Measurements from ENCODE around the gene PLCB2.

Gene PLCB2

DNA sequence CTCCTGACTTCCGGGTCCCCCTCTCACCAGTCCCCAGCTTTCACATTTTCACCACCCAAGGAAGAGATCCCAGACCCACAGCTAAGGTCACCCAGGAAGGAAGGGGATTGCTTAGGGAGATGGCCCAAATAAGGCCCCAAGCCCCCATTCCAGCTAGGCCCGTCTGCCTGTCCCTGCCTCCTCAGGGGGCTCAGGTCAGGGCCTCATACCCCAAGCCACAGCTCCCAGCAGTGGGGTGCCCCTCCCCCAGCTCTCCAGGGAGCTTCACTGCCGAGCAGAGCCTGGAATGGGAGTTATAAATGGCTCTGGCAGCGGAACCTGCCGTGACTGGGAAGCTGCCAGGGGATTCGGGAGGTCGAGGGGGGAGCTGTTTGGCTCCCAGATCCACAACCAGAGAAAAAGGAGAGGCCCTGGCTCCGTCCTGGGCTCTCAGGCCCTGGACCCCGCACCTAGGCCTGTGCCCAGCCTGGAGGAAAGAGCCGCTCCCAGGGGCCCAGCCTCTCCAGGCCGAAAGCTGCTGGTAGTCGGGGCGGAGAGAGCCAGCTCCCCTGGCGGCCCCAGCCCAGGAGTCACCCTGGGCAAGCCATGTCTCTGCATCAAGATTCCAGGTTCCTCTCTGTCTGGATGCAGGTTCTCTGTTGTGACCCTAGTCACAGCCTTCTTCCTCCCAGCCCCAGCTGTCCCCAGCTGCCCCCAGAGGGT, 32.5 kb upstream of the PLCB2 start:
- no peak for DNase-seq

DNA sequence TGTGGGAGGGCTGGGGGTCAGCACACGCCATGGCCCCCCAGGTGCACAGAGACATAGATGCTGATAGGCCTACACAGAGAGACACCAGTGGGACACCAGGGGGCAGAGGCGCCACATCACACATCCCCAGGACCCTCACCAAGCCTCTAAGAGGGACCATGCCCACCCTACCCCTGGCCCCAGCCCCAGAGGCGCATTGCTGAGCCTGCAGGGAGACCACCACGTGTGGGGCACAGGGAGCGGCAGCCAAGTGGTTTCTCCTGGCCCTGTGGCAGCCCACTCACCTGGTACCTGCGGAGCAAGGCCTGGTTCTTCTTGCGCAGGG, 31.8 kb upstream of the PLCB2 start:
- no peak for DNase-seq

DNA sequence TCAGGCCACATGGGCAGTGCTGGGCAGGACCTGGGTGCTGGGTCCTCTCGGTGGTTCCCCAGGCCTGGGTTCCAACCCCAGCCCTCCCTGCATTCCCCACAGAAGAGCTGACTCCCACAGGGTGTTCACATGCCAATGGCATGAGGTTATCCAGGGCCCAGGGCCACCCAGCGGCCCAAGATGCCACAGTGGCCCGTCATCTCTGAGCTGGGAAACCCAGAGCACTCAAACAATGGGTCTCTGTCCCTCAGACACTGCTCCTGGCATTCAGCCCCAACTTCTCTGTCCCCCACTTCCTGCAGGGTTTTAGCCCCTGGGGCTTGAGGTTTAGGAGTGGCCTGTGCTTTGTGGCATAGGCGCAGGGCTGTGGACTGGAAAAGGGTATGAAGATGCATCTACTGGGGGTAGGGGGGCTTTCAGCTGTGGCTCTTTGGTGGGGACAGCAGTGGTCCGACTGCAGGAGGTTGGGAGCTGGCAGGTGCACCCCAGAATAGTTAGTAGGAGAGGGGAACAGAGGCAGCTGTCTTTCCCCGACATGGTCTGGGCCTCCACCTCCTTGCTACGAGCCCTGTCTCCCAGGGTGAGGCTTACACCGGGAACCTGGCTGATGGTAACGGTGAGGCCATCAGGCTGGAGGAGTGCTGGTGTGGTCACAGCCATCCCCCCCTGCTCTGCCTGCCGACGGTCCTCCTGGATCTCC, 31.3 kb upstream of the PLCB2 start:
- DNase-seq, result no peak

DNA sequence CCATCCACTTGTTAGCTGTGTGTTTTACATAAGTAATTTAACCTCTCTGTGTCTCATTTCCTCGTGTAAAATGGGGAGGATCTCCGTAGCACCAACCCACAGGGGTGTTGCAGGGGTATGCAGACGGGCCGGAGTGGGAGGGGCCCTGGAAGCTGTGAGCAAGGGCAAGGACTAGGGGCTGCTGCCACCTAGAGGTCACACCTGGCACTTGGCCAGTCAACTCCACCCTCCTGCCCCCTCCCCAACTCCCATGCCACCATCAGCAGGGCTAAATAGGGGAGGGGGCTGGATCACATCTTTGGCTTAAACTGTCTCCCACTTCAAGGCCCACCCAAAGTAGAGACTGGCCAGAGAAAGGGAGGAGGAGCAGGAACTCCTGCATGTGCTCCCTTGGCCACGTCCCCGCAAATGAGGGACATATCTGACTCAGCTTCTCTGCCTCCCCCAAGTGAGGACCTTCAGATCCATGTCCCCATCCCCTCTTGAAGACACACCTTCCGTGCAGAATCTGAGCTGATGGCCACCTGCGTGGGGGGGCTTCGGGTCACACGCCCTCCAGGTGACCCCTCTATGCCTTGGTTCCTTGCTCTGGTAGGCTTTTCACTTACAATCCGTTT, 30.4 kb upstream of the PLCB2 start:
- peak; percentile 87 for DNase-seq

DNA sequence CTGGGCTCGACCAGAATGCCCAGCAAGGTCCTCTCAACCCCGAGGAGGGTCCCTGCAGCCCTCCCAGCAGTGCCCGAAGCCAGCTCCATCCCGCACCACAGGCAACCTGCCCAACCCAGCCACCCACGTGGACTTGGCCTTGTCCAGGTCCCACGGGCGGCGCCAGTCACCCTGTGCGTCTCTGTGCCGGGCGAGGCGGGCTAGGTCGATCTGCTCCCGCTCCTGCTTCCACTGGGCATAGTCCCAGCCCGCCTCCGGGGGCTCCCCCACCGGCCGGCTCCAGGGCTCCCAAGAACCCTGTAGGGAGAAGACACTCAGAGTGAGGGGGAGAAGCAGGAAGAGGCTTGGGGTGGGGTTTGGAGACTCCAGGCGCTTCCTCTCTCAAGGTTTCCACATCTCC, 29.9 kb upstream of the PLCB2 start:
- no peak for DNase-seq

DNA sequence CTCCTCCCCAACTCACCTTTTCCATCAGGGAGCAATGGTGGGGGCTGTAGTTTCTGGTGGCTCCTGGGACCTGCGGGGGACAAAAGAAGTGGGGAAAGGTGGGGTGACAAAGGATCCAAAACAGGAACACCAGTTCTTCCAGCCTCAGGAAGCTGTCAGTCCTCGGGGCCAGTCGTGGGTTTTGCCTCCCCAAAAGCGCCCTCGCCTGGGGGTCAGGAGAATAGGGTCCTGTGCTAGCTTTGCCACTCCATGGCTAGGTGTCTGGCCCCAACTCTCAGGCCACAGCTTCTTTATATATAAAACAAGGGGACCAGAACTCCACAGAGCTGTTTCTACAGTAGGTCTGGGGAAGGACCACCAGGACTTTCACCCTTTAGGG, 29.0 kb upstream of the PLCB2 start:
- peak; percentile 45 for DNase-seq

DNA sequence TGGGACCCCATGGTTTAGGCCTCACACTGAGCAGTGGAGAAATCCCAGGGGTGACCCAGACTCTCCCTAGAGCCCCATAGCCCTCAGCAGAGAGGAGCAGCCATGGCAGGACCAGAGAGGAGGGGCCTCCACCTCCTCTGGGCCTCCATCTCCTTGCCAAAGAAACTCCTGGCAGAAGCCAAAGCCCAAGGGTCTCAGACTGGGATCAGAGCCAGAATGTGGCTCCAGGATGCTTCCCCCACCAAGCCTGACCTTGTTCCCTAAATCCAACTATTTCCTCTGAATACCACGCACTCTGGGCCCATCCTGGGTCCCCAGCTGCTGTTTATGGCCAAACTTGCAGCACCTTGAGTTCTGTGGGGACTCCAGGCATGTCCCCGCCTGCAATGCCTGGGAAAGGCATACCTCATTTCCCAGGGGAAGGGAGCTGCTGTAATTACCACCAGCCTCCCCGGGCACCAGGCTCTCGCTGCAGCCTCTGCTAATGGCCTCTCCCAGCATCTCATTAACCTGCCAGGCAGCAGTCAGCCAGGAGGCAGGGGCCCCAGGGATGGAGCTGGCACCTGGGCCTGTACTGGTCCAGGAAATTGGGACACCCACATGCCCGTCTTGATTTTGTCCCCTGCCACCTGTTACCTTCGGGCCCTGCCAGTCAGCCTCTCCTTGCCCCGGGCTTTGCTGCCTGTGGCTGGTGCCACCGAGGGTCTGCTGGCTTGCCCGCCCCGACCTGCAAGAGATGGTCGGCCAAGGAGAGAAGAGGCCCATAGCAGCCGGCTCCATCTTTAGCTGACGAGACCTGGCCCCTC, 28.4 kb upstream of the PLCB2 start:
- DNase-seq, result no peak

DNA sequence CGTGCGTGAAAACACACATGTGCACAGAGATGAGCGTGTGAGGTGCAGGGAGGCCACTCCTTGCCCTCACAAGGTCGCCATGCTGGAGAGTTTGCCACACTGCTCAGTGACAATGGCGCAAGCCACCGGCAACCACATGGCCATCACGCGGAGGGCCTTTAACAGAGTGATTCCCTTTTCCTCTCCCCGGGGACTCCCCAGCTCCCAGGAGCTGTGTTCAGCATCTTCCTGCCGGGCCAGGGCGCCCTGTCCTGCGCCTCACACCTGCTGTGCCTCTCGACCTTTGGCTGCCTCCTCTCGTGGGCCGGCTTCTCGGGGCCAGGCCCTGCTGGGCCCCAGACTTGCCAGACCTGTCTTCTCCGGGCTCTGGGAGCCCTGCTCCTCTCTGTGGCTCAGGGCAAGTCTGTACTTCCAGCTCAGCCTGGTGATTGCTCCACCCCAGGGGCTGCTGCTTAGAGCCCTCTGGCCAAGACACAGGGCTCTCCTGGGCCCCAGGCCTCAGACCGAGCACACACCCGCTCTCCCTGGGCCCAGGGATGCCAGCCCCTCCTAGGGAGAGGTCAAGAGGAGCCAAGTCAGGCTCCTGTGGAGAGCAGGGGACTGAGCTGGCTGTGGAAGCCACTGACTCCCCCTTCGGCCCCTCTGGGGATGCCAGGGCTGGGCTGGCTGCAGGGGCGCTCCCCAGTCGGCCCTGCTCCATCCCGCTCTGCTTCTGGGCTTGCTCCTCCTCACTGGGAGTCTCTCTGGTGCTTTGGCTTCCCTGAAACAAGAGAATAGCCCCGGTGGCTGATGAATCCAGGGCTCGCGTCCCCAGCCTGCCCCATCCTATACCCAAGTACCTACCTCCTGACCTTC, 27.4 kb upstream of the PLCB2 start:
- DNase-seq, result no peak

DNA sequence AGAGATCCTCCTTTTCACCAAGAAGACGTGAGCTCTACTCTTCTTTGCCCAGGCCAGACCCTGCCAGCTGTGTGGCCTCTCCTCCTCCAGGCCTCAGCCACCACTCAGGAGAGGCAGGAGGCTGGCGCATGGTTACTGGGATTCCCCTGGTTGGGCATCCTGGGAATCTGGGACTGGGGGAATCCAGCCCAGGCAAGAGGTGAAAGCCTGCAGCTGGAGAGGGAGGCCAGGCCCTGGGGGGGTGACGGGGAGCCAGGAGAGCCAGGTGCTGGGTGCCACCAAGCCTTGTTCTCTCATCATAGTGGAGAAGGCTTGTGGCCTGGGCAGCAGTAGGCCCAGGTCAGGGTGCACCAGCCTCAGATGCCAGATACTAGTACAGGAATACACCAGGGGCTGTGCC, 26.8 kb upstream of the PLCB2 start:
- DNase-seq, result no peak

DNA sequence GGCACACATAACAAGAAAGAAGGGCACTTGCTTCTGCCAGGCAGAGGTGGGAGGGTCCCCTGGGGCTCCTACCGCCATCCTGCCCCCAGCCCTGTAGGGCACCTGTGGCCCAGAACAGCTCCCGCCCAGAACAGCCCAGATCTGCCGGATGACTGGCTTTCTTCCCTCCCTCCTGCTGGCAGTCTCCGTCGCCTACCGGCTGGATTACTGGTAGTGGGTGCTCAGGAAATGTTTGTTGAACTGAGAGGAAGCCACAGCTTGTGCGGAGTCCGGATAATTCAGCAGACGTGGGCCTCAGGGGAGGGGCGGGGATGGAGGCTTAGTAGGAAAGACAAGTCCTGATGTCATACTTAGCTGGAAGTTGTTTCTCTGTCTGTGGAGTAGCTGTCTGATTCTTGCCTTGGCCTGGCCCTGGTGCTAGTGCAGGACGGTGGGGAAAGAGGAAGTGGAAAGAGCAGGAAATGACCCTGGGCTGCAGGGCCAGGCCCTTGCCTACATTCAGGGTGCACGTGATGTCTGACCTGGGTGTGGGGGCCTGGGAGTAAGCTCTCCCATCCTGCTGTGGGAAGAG, 26.3 kb upstream of the PLCB2 start:
- DNase-seq, result peak; percentile 69

DNA sequence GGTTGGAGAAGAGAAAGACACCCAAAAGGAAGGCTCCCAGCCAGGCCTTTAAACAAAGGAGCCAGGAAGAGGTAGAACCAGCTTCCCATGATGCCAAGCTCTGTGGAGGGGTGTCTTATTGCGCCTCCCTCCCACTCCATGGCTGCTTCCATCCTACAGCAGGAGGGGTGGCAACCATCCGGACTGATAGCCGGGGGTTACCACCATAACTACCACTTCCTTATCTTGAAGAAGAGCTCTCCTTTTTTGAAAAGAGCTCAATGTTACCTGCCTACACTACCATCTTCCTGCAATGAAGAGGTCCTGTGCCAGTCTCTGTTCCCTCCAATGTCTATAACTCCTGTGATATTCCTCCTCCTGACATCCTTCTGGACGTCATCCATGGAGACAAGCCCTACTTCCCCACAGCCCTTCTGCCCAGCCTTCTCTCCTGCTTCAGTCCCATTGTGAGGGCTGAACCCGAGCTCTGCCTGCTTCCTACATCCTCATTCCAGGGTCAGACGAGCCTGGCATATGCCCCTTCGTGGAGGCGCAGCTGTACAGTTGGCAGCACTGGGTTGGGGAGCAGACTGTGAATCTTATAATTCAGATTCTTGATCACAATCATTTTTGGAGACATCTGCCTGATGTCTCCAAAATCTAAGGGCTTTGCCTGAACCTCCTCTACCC, 24.5 kb upstream of the PLCB2 start:
- no peak for DNase-seq

DNA sequence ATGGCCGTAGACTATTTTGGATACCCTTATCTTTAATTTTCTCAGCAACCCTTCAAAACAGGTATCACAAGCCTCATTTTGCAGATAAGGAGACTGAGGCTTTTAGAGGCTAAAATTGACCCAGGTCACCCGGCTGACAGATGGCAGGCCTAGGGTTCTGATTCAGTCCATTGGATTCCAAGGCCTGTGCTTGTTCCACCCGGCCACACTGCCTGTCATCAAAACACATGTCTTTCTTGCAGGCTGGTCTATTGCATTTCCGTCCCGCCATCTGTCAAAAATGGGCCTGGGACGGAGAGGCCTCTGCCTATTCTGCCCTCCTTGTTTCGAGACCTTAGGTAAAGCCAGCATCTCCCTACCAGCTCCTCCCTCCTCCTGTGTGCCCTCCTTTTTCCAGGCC, 23.9 kb upstream of the PLCB2 start:
- DNase-seq, result no peak

DNA sequence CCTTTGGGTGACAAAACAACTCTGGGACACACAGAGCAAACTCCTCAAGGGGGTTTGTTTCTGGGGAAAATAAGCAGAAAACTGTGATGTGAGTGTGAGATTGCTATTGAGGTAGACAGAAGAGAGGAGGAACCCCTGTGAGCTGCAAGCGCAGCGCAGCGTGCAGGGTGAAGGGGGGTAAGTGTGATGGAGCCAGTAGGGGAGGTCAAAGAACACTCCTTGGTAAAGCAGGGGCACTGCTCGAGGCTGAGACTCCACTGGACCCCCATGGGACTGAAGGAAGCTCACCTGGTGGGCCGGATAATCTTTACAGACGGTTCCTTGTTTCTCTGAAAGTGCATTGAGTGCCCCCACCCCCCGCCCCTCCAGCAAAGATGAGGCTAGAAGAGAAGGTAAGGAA, 23.3 kb upstream of the PLCB2 start:
- no peak for DNase-seq

DNA sequence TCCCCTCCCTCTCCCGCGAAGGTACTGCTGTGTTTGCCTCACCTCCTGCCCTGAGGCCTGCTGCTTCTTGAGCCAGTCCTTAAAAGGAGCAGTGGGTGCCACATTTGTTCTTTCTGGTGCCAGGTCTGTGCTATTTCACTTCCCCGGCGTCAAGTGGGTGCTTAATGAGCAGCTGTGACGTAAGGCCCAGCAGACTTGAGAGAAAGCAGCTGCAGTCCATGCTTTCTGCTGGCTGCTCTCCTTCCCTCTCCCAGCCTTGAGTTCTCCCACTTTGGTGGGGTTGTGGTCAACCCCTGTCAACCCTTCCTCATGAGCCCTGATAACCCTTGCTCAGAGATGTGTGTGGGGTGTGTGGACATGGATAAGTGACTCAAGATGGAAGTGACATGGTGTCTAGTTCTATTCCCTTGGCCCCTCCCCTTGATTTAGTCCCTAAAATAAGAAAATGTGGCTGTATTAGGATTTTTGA, 22.7 kb upstream of the PLCB2 start:
- DNase-seq, result no peak

DNA sequence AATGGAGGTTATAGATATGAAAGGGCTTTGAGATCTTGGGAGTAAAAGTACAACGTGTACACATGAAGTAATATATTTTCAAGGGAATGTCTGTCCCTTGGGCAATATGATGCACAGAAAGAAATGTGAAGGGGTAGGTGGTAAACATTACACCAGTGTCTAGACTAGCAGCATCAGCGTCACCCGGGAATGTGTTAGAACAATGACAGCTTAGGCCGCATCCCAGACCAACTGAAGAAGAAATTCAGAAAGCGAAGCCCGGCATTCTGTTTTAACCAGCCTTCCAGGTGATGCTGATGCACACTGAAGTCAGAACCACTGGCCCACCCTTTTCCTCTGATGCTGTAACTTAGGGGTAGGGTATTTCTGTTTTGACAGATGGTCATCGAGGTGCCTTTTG, 22.1 kb upstream of the PLCB2 start:
- DNase-seq, result no peak

DNA sequence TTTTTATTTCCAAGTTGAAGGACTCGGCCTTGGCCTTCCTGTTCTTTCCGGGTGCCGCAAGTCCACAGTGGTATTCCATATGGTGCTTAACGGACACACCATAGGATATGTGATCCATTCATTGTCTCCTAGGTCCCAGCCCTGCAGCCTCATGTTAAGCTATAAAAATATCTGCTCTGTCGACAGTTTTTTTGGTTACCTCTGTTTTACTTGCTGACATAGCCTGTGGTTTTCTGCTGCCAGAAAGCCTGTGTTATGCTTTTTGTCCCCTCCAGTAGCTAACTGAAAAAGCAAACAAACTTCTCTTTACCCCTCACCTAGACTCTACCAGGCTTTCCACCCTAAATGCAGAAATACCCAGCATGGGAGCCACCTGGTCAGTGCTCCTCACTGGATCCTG, 21.0 kb upstream of the PLCB2 start:
- no peak for DNase-seq

DNA sequence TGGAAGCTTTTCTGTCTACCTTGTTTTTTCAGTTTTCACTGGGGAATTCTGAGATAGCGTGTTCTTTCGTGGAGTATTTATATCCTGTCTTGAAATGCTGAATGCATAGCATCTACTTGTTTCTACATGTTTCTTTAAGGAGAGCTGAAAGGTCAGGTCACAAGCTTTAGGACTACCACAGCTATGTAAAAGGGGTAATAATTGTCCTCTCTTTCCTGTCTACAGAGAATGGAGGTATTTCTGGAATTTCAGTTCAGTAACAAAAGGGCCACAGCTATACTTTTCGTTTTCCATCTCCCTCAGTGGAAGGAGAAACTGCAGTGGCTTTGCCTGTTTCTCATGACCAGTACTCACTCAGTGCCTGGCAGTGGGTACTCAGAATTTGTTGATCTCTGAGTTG, 20.4 kb upstream of the PLCB2 start:
- no peak for DNase-seq

DNA sequence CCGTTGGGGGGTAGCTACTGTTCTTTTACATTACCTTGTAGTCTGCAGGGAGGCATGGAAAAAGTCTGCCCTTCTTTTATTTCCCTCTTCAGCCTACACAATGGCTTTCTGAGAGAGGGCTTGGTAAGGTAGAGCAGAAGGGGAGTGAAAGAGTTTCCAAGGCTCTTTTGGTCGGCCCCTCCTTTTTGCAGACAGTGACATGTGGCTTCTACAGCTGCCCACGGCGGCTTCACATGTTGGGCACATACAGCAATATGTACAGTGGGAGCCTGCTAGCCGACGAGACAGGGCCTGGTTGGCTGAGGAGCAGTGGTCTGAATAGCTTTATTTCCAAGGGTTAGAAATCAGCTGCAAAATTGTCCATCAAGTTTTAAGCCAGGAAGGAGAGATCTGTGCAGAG, 19.7 kb upstream of the PLCB2 start:
- no peak for DNase-seq

DNA sequence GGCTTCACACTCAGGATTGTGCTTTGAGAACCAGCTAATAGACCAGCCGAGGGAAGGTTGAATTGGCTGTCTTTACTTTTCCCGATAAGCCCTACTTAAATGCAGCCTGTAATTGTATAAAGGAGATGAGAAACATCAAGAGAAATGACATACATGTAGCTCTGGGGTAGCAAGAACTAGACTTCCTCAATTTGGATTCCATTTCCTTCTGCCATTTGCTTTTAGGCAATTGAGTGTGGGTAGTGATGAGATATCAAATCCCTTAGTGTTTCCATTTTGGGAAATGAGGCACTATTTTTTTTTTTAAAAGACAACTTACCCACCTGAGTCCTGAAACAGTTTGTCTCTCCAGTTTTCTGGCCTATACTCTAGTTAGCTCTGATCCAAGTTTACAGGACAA, 18.0 kb upstream of the PLCB2 start:
- no peak for DNase-seq

DNA sequence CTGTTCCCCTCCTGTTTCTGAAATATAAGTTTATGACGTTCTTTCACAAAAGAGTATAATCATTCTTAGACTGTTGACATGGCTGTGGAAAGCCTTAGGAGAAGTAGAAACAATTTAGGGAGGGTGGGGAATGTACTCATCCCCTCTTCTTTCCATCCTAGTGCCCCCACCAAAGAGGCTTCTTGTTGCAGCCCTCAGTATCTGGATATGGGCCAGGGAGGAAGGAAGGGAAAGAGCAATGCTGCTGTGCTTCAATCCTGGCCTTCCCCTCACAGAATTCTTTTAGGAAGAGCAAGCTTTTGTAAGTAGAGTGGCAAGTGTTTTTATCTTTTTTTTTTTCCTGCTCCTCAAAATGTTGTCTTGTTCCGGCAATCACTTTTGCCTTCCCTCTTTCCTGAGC, 17.5 kb upstream of the PLCB2 start:
- DNase-seq, result no peak

Data from CD4-positive, alpha-beta T cell treated with Interleukin-6 for 4 hours (primary cell).